Bronchus fibroblast of lung (primary cell): Measurements from ENCODE around the gene INSM2. TPM values are rescaled to one million over a fixed set of nuclear protein-coding genes. Genes with fewer than 3 reads are reported as not detected.

ENCODE experiments used
- total RNA-seq: library from RNA; depleted of rRNA; stranded (reverse); fragments of >200 nt; gene quantifications from 2 replicates; pipeline ENCODE4 v1.2.3, GENCODE V29; 2015

The INSM2 gene, protein sequence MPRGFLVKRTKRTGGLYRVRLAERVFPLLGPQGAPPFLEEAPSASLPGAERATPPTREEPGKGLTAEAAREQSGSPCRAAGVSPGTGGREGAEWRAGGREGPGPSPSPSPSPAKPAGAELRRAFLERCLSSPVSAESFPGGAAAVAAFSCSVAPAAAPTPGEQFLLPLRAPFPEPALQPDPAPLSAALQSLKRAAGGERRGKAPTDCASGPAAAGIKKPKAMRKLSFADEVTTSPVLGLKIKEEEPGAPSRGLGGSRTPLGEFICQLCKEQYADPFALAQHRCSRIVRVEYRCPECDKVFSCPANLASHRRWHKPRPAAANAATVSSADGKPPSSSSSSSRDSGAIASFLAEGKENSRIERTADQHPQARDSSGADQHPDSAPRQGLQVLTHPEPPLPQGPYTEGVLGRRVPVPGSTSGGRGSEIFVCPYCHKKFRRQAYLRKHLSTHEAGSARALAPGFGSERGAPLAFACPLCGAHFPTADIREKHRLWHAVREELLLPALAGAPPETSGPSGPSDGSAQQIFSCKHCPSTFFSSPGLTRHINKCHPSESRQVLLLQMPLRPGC
- total RNA-seq, result not detected in 2 replicates

DNA sequence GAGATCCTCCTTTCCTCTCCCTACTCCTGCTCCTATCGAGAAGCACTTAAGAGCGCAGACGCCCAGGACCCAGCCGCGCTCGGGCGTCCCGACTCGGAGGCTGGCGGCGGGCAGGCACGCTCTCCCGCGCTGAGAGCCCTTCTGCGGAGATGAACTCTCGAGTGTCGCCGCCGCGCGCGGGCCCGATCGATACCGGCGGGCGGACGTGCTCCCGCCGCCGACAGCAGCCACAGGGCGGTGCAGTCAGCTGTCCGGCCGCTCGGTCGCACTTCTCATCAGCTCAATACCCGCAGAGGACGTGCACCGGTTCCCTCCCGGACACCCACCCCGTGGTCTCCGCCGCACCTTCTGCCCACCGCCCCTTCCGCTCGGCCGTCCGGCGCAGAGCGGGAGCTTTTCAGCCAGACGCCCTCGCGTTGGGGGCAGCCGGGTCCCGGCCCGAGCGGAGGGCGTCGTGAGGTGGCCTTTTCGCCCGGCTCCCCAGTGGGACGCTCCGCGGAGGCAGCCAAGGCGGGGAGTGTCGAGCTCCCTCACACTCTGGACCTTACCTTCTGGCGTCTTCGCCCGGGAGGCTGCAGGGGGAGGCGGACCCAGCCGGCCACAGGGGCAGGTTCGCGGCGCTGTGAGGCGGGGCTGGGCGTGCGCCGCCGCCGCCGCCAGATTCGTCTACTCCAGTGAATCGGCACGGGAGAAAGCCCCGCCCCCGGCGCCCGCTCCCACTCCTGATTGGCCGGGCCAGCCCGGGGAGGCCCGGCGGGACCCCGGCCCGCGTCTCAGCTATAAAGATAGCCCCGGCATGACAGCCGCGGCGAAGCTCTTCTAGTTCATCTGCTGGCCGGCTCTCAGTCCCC is at the start of gene INSM2:
TSS of gene INSM2 (plus strand) at position 808 of the 851 bp plus-strand sequence. CDS start 89 bp downstream, outside the sequence.

Other genes with a start within 250 kb of the INSM2 start
- gene PSMA6, start 241.8 kb upstream of the INSM2 start, total RNA-seq, result 239 and 249 TPM in 2 replicates
- 70.3 and 81.9 TPM in 2 replicates for gene NFKBIA, start 129.4 kb upstream of the INSM2 start, total RNA-seq